SK-N-SH treated with all-trans-retinoic acid at 6 μM for 48 hours (cell line): Measurements from ENCODE around the gene CA7.

Experiments used
- ATAC-seq: fragments of 200-7000 bp; cut with Tn5 transposase; 3 replicates; pipeline ENCODE4 v1.9.1; 2020; ENCODE audit warnings: mild to moderate bottlenecking, moderate library complexity
- ARNTL ChIP-seq: fragments of 450-650 bp; formaldehyde crosslinking; IDR thresholded peaks from 2 replicates; pipeline ENCODE4 v1.5.0; 2020; ENCODE audit warnings: low read depth, mild to moderate bottlenecking, moderate library complexity, borderline replicate concordance
- BACH2 ChIP-seq: fragments of 250-450 bp; sonication (Bioruptor Pico); IDR thresholded peaks from 2 replicates; pipeline ENCODE4 v1.9.0; 2021; ENCODE audit warnings: mild to moderate bottlenecking, borderline replicate concordance
- CREB5 ChIP-seq: fragments of 250-450 bp; sonication (Bioruptor Pico); IDR thresholded peaks from 2 replicates; pipeline ENCODE4 v1.5.1; 2020; ENCODE audit warnings: low read depth, mild to moderate bottlenecking, moderate library complexity
- CSDC2 ChIP-seq: fragments of 250-450 bp; sonication (Bioruptor Pico); IDR thresholded peaks from 2 replicates; pipeline ENCODE4 v1.5.0; 2020; ENCODE audit warnings: mild to moderate bottlenecking, moderate library complexity
- CSRNP3 ChIP-seq: fragments of 250-450 bp; sonication (Bioruptor Pico); IDR thresholded peaks from 2 replicates; pipeline ENCODE4 v1.5.1; 2021; ENCODE audit warnings: mild to moderate bottlenecking, moderate library complexity
- ESRRG ChIP-seq: fragments of 250-450 bp; sonication (Bioruptor Pico); IDR thresholded peaks from 2 replicates; pipeline ENCODE4 v1.6.1; 2021; ENCODE audit warnings: mild to moderate bottlenecking
- GLIS3 ChIP-seq: fragments of 250-450 bp; sonication (Bioruptor Pico); IDR thresholded peaks from 2 replicates; pipeline ENCODE4 v1.5.0; 2020; ENCODE audit warnings: mild to moderate bottlenecking, moderate library complexity
- ISL1 ChIP-seq: fragments of 250-450 bp; sonication (Bioruptor Pico); IDR thresholded peaks from 2 replicates; pipeline ENCODE4 v2.1.2; 2022; ENCODE audit warnings: mild to moderate bottlenecking, moderate library complexity
- OSR1 ChIP-seq: fragments of 250-450 bp; sonication (Bioruptor Pico); IDR thresholded peaks from 2 replicates; pipeline ENCODE4 v1.8.0; 2022; ENCODE audit warnings: moderate library complexity, mild to moderate bottlenecking, inconsistent platforms
- PATZ1 ChIP-seq: fragments of 250-450 bp; sonication (Bioruptor Pico); IDR thresholded peaks from 2 replicates; pipeline ENCODE4 v1.8.0; 2020; ENCODE audit warnings: mild to moderate bottlenecking, moderate library complexity, borderline replicate concordance
- POU6F1 ChIP-seq: fragments of 250-450 bp; sonication (Bioruptor Pico); IDR thresholded peaks from 2 replicates; pipeline ENCODE4 v1.8.0; 2021; ENCODE audit warnings: low read depth, mild to moderate bottlenecking, moderate library complexity, borderline replicate concordance
- RARB ChIP-seq: fragments of 250-450 bp; sonication (Bioruptor Pico); IDR thresholded peaks from 2 replicates; pipeline ENCODE4 v1.8.0; 2021; ENCODE audit warnings: mild to moderate bottlenecking, moderate library complexity
- SNAI2 ChIP-seq: fragments of 250-450 bp; sonication (Bioruptor Pico); IDR thresholded peaks from 2 replicates; pipeline ENCODE4 v1.5.0; 2020; ENCODE audit warnings: mild to moderate bottlenecking, moderate library complexity
- TCF4 ChIP-seq: fragments of 250-450 bp; sonication (Bioruptor Pico); IDR thresholded peaks from 2 replicates; pipeline ENCODE4 v1.8.0; 2021; ENCODE audit warnings: mild to moderate bottlenecking, moderate library complexity, borderline replicate concordance
- TOX ChIP-seq: fragments of 250-450 bp; sonication (Bioruptor Pico); IDR thresholded peaks from 2 replicates; pipeline ENCODE4 v1.8.0; 2021; ENCODE audit warnings: mild to moderate bottlenecking, moderate library complexity, borderline replicate concordance
- ZC3H10 ChIP-seq: fragments of 250-450 bp; sonication (Bioruptor Pico); IDR thresholded peaks from 2 replicates; pipeline ENCODE4 v1.5.1; 2021; ENCODE audit warnings: mild to moderate bottlenecking, moderate library complexity
- ZFP30 ChIP-seq: fragments of 450-650 bp; formaldehyde crosslinking; IDR thresholded peaks from 2 replicates; pipeline ENCODE4 v1.5.0; 2022; ENCODE audit warnings: mild to moderate bottlenecking, moderate library complexity
- ZNF565 ChIP-seq: fragments of 450-650 bp; formaldehyde crosslinking; conservative IDR thresholded peaks from 2 replicates; pipeline ENCODE4 v1.5.0; 2020; ENCODE audit warnings: low read depth, mild to moderate bottlenecking, moderate library complexity
- ZNF70 ChIP-seq: fragments of 450-650 bp; formaldehyde crosslinking; IDR thresholded peaks from 2 replicates; pipeline ENCODE4 v1.5.0; 2020; ENCODE audit warnings: mild to moderate bottlenecking, moderate library complexity
- ZNF8 ChIP-seq: fragments of 450-650 bp; formaldehyde crosslinking; IDR thresholded peaks from 2 replicates; pipeline ENCODE4 v1.5.0; 2020; ENCODE audit warnings: mild to moderate bottlenecking, moderate library complexity

CA7 gene

GRCh38 chr16:66846266-66846665, 2.1 kb downstream of the CA7 start:
- TF ChIP-seq CSRNP3 (CRISPR knock-in tag) (no peak), BACH2 (CRISPR knock-in tag) (no peak), PATZ1 (no peak), SNAI2 (CRISPR knock-in tag) (no peak), ZNF565 (no peak), CREB5 (CRISPR knock-in tag) (no peak), ZFP30 (no peak), TCF4 (no peak), GLIS3 (CRISPR knock-in tag) (no peak), ZNF8 (CRISPR knock-in tag) (no peak), ESRRG (CRISPR knock-in tag) (no peak), ZNF70 (CRISPR knock-in tag) (no peak), ARNTL (CRISPR knock-in tag) (no peak), ISL1 (CRISPR knock-in tag) (no peak), POU6F1 (CRISPR knock-in tag) (no peak)
- no peak for ATAC-seq

- no peak for ATAC-seq
- TF ChIP-seq PATZ1 = no peak
- TF ChIP-seq OSR1 (CRISPR knock-in tag) = no peak
- TF ChIP-seq ESRRG (CRISPR knock-in tag) = no peak
- no peak for TF ChIP-seq TCF4
- TF ChIP-seq GLIS3 (CRISPR knock-in tag) = no peak
- no peak for TF ChIP-seq TOX (CRISPR knock-in tag)
- TF ChIP-seq BACH2 (CRISPR knock-in tag) = no peak
- no peak for TF ChIP-seq ZNF565
- TF ChIP-seq ZC3H10 (CRISPR knock-in tag) = no peak
- no peak for TF ChIP-seq ISL1 (CRISPR knock-in tag)
- no peak for TF ChIP-seq POU6F1 (CRISPR knock-in tag)
- TF ChIP-seq, all 23 proteins: peak for 0
These were observed 2.6 kb downstream of the CA7 start for GRCh38 chr16:66846831-66847230.

GRCh38 chr16:66847533-66848067, 3.4 kb downstream of the CA7 start:
- ATAC-seq = no peak
- TF ChIP-seq ZFP30 (no peak), ARNTL (CRISPR knock-in tag) (no peak), TOX (CRISPR knock-in tag) (no peak), OSR1 (CRISPR knock-in tag) (no peak), ZNF565 (no peak), CSRNP3 (CRISPR knock-in tag) (no peak), TCF4 (no peak), SNAI2 (CRISPR knock-in tag) (no peak), CSDC2 (CRISPR knock-in tag) (no peak), PATZ1 (no peak), ZC3H10 (CRISPR knock-in tag) (no peak), ISL1 (CRISPR knock-in tag) (no peak), RARB (CRISPR knock-in tag) (no peak), CREB5 (CRISPR knock-in tag) (no peak), ZNF70 (CRISPR knock-in tag) (no peak), ZNF8 (CRISPR knock-in tag) (no peak)
